ENCODE data around the gene CYTH4.

The CYTH4 gene

DNA sequence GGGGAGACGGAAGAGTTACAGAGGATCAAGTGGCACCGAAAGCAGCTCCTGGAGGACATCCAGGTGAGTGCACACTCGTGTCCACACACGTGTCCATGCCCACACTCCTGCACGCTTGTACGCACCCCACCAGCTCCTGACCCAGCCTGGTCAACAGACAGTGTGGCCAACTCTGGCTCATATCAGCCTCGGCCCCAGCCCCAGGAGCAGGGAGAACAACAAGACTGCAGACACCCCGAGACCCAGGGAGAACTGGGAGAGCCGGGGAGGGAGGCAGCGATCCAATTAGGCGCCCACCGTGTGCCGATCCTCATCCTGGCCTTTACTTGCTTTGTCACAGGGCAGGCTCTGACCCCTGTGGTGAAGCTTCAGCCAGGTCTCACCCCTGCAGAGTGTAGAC is 10.3 kb downstream of the CYTH4 start:
- TF ChIP-seq, protein P1, sequence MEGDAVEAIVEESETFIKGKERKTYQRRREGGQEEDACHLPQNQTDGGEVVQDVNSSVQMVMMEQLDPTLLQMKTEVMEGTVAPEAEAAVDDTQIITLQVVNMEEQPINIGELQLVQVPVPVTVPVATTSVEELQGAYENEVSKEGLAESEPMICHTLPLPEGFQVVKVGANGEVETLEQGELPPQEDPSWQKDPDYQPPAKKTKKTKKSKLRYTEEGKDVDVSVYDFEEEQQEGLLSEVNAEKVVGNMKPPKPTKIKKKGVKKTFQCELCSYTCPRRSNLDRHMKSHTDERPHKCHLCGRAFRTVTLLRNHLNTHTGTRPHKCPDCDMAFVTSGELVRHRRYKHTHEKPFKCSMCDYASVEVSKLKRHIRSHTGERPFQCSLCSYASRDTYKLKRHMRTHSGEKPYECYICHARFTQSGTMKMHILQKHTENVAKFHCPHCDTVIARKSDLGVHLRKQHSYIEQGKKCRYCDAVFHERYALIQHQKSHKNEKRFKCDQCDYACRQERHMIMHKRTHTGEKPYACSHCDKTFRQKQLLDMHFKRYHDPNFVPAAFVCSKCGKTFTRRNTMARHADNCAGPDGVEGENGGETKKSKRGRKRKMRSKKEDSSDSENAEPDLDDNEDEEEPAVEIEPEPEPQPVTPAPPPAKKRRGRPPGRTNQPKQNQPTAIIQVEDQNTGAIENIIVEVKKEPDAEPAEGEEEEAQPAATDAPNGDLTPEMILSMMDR (IDR thresholded peaks at IDR 0.05; ENCODE audit: low read length, missing control alignments): no peak
- no peak overlapping the region for H3K4me3 ChIP-seq (replicated peaks; ENCODE audit: low read depth, low read length)
- no peak for DNase-seq (ENCODE audit: low read depth)

DNA sequence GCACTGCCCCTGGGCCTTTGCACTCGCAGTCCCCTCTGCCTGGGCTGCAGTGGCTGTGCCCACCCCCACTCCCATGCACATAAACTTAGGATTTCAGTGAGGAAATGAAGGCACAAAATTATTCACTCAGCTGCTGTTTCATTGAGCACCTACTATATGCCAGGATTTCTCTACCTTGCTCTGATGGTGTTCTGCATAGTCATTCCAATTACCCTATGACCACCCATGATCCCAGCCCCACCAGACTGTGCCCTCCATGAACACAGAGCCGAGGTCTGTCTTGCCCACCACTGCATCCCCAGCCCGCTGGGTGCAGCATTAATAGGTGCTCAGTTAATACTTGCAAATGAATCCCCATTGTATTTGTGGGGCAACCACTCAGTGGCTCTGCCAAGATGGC is 10.9 kb downstream of the CYTH4 start:
- TF ChIP-seq, protein P1 (IDR thresholded peaks at IDR 0.05; ENCODE audit: low read length, missing control alignments): no peak
- no peak overlapping the region for H3K4me3 ChIP-seq (replicated peaks; ENCODE audit: low read depth, low read length)
- DNase-seq (ENCODE audit: low read depth): no peak

DNA sequence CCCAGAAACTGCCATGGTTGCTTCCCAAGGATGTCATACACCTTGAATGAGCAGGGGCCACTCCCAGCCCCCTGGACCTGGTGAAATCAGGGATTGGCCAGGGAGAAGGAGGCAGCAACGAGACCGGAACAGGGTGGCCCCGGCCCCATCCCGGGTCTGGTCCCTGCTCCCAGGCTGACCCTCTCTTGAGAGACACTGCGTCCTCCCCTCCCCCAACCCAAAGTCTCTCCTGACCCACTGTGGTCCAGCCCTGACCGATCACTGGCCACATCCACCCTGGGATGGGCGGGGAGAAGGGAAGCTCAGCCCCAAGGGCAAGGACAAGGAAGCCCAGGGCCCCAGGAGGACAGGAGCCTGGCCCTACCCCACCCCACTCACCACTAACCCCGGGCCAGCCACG is 12.4 kb downstream of the CYTH4 start:
- no peak overlapping the region for H3K4me3 ChIP-seq (replicated peaks; ENCODE audit: low read depth, low read length)
- TF ChIP-seq, protein P1 (IDR thresholded peaks at IDR 0.05; ENCODE audit: low read length, missing control alignments): no peak
- DNase-seq (ENCODE audit: low read depth): no peak

DNA sequence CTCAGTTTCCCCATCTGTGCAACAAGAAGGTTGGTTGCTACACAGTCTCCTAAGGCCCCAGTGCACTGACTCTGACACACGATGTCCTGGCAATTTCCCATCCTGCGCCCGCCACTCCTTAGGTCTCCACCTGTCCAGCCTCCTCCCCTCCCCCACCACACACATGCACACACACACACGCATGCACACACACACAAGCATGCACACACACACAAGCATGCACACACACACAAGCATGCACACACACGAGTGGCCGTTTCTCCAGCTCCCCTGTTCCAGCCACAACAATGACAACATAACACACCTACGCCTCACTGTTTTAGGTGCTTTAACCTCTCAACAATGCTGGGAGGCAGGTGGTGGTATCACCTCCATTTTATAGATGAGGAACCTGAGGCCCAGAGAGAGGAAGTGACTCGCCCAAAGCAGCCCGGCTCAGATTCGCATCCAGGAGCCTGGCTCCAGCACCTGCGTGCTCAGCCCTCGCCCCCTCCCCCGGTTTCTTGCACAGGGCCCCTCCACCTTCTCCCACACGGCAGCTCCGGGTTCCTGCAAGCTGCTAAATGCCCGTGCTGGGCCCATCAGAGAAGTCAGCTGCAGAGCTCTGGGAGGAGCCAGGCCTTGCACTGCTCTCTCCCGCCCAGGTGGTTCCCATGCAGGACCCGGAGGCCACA is 13.0 kb downstream of the CYTH4 start:
- DNase-seq (ENCODE audit: low read depth): no peak
- H3K4me3 ChIP-seq (replicated peaks; ENCODE audit: low read depth, low read length): no peak overlapping the region

DNA sequence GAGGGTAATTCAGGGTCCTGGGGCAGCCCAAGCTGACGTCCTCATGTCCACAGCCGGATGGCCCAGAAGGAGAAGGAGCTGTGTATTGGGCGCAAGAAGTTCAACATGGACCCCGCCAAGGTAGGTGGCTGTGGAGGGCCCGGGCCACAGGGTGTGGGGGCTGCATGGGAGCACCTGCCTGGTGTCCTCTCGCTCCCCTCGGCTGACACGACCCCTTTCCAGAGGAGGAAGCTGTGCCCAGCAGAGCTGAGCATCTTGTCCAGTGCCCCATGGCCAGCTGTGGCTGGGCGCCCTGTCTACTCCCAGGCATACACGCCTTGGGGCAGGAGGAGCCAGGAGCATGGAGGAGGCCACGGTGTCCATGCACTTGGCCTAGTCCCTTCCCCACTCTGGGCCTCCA is 13.6 kb downstream of the CYTH4 start:
- DNase-seq (ENCODE audit: low read depth): no peak
- H3K4me3 ChIP-seq (replicated peaks; ENCODE audit: low read depth, low read length): no peak overlapping the region
- TF ChIP-seq, protein P1 (IDR thresholded peaks at IDR 0.05; ENCODE audit: low read length, missing control alignments): no peak

More for the DNA sequence above, 13.0 kb downstream of the CYTH4 start:
- TF ChIP-seq, protein P1 (IDR thresholded peaks at IDR 0.05; ENCODE audit: low read length, missing control alignments): no peak

DNA sequence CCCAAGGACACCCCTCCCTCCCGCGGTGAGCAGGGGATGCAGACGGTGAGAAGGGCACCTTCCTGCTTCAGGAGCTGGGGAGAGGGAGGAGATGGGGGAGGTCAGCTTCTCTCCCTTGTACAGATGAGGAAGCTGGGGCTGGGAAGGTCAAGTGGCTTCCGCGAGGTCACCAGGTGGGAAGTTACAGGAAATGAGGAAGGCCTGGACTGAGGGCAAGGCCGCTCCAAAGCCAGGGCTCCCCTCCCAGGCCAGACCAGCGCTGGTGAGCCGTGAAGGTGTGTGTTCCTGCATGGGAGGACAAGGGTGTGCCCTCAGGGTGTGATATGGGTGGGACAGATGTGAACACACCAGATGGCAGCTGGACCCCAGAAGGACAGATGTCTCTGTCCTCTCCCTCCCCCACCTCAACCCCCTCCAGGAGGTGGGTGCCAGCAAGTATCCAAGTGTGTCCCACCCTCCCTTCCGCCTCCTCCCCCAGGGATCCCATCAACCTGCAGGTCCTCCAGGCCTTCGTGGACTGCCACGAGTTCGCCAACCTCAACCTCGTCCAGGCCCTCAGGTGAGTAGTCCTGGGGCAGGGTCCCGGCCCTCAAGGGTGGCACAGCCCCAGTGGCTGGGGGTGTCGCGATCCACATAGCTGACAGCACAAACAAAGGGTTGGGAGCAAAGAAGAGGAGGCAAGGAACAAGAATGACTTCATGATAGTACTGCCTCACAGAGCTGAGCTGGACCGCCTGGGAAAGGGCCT is 16.6 kb downstream of the CYTH4 start:
- H3K4me3 ChIP-seq (replicated peaks; ENCODE audit: low read depth, low read length): no peak overlapping the region
- DNase-seq (ENCODE audit: low read depth): no peak
- TF ChIP-seq, protein P1 (IDR thresholded peaks at IDR 0.05; ENCODE audit: low read length, missing control alignments): no peak
